Tibial nerve (tissue), 4 donors: ENCODE data around the gene RTN3. TPM values are rescaled to one million over a fixed set of nuclear protein-coding genes. Genes with fewer than 3 reads are reported as not detected.

ENCODE experiments used
- DNase-seq, 2 donors: peaks; one replicate each; pipeline ENCODE4 v3.0.0-alpha.2; 2019; ENCODE audit warnings: low spot score in 2 of 2
- H3K27ac ChIP-seq, 4 donors: fragments of 200-600 bp; sonication (generic) in 3 of 4; one replicate each; pipeline ENCODE4 v1.5.1; 2017 to 2019; ENCODE audit warnings: mild to moderate bottlenecking in 1 of 4
- H3K27me3 ChIP-seq, 2 donors: fragments of 200-600 bp; sonication (generic) in 1 of 2; one replicate each; pipeline versions ENCODE4 v1.5.1 to v1.6.0; 2017 to 2019
- H3K36me3 ChIP-seq, 3 donors: fragments of 200-600 bp; sonication (generic); one replicate each; pipeline ENCODE4 v1.5.1; 2018 to 2019
- H3K4me1 ChIP-seq, 4 donors: fragments of 200-600 bp; sonication (generic) in 3 of 4; one replicate each; pipeline ENCODE4 v1.5.1; 2017 to 2019
- H3K4me3 ChIP-seq, 4 donors: fragments of 200-600 bp; sonication (generic) in 3 of 4; one replicate each; pipeline ENCODE4 v1.5.1; 2017 to 2019; ENCODE audit warnings: mild to moderate bottlenecking in 1 of 4, moderate library complexity in 1 of 4
- H3K9me3 ChIP-seq, 4 donors: fragments of 200-600 bp; sonication (generic) in 3 of 4; one replicate each; pipeline ENCODE4 v1.5.1; 2017 to 2019
- EP300 ChIP-seq, 2 donors: sonication (generic); formaldehyde crosslinking; IDR thresholded peaks; one replicate each; pipeline ENCODE4 v1.6.1; 2017; ENCODE audit warnings: antibody characterized with exemption in 2 of 2, mild to moderate bottlenecking in 1 of 2
- POLR2A ChIP-seq, 2 donors: fragments of 450-650 bp; IDR thresholded peaks; one replicate each; pipeline ENCODE4 v1.6.1; 2017; ENCODE audit warnings: antibody characterized with exemption in 2 of 2, mild to moderate bottlenecking in 2 of 2, moderate library complexity in 2 of 2
- WGBS, 2 donors: methylation state at CpG; one replicate each; pipeline ENCODE4 v1.1.5; 2018; 5-methylcytosine and 5-hydroxymethylcytosine counted together
- total RNA-seq, 4 donors: library from RNA; depleted of rRNA; stranded (reverse); fragments of >200 nt; gene quantifications; one replicate each; pipeline ENCODE4 v1.1.0, GENCODE V29; 2016
- TF ChIP-seq, protein P1 (sequence below), 5 experiments: fragments of 200-600 bp in 3 of 5; fragments of 450-650 bp in 2 of 5; sonication (generic) in 3 of 5; IDR thresholded peaks; one replicate each; pipeline ENCODE4 v1.5.1; 2016 to 2019; ENCODE audit warnings: antibody characterized with exemption in 5 of 5, mild to moderate bottlenecking in 3 of 5, moderate library complexity in 2 of 5

RTN3 gene
- total RNA-seq, 4 donors from 2014 or later, result 88.8 to 148 (median 116) TPM

DNA sequence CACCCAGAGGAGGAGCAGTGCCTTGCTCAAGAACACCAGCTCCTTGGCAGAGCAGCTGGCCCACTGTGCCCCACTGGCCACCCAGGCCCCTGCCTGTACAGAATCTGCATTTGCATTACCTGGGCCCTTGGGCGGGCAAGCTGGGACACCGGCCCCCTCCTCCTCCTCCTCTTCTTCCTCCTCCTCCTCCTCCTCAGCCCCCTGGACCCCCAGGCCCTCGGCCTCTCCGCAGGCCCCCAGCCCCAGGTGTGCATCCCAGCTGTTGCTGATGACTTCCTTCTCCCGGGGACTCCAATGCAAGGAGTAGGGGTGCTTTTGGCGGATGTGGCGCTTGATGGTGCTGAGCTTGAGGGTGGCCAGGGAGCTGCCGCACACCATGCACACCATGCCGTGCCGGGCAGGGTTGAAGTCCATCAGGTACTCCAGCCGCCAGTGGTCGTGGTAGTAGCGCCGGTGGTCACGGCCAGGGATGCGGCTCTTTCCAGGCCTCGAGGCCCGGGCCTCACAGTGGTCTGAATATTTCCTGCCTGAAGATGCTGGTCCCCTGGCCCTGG, 84.5 kb downstream of the RTN3 start:
- no peaks in the 10 kb centered on the region for H3K27me3 ChIP-seq
- no peaks in the 10 kb centered on the region for H3K9me3 ChIP-seq
- TF ChIP-seq POLR2A (IDR thresholded peaks at IDR 0.05), result no peak
- TF ChIP-seq, protein P1, sequence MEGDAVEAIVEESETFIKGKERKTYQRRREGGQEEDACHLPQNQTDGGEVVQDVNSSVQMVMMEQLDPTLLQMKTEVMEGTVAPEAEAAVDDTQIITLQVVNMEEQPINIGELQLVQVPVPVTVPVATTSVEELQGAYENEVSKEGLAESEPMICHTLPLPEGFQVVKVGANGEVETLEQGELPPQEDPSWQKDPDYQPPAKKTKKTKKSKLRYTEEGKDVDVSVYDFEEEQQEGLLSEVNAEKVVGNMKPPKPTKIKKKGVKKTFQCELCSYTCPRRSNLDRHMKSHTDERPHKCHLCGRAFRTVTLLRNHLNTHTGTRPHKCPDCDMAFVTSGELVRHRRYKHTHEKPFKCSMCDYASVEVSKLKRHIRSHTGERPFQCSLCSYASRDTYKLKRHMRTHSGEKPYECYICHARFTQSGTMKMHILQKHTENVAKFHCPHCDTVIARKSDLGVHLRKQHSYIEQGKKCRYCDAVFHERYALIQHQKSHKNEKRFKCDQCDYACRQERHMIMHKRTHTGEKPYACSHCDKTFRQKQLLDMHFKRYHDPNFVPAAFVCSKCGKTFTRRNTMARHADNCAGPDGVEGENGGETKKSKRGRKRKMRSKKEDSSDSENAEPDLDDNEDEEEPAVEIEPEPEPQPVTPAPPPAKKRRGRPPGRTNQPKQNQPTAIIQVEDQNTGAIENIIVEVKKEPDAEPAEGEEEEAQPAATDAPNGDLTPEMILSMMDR (IDR thresholded peaks at IDR 0.05), result no peak
- TF ChIP-seq EP300 (IDR thresholded peaks at IDR 0.05), result no peak
- WGBS, 2 donors, result 75 to 80% methylated on average over 13 to 18 of the region's 18 CpGs
- H3K4me3 ChIP-seq, result no peak overlapping the region
- no peak for DNase-seq
- H3K4me1 ChIP-seq, result peaks cover 0 to 70% (median 38%) of the 10 kb centered on the region in 4 donors
- H3K27ac ChIP-seq, result peak overlapping the region in 3 of 4 donors; percentile 82 to 95 (median 92)
- no peaks in the 10 kb centered on the region for H3K36me3 ChIP-seq

DNA sequence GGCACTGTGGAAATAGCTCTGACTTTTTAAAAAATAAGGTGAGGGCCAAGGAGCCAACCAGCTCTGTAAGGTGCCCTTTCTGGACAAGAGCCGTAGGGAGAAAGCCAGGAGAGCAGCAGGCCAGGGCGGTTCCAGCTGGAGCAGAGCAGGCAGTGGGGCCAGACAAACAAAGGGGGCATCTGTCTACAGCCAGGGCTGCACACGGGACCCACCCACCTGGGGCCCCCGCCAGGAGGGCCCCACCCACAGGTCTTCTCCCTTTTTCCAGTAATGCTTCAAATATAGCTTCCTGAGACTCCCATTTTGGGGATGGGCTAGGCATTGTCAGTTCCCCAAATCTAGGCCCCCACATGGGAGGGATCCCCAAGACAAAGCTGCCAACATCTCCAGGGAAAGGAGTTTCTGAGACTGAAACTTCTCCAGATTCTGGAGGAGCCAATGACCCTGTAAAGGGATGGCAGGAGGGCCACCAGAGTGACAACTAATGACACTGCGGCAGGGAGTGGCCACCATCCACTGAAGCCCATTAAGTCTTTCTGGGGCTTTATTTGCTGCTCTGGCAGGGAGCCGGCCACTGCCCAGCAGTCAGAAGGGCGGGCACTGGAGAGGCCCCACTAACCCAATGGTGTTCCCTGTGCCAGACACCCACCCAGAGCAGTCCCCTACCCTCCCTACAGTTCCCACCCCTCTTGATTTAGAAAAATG, 85.4 kb downstream of the RTN3 start:
- 36 to 39% methylated on average over 7 of the region's 7 CpGs for WGBS, 2 donors
- no peaks in the 10 kb centered on the region for H3K9me3 ChIP-seq
- TF ChIP-seq EP300 (IDR thresholded peaks at IDR 0.05), result no peak
- TF ChIP-seq, protein P1 (IDR thresholded peaks at IDR 0.05), result no peak
- TF ChIP-seq POLR2A (IDR thresholded peaks at IDR 0.05), result no peak
- H3K27me3 ChIP-seq, result no peaks in the 10 kb centered on the region
- no peak for DNase-seq
- H3K4me1 ChIP-seq, result peaks cover 0 to 69% (median 38%) of the 10 kb centered on the region in 4 donors
- peak overlapping the region in 3 of 4 donors; percentile 82 to 95 (median 92) for H3K27ac ChIP-seq
- H3K4me3 ChIP-seq, result peak overlapping the region in 3 of 4 donors; percentile 68 to 86 (median 84)
- H3K36me3 ChIP-seq, result no peaks in the 10 kb centered on the region

DNA sequence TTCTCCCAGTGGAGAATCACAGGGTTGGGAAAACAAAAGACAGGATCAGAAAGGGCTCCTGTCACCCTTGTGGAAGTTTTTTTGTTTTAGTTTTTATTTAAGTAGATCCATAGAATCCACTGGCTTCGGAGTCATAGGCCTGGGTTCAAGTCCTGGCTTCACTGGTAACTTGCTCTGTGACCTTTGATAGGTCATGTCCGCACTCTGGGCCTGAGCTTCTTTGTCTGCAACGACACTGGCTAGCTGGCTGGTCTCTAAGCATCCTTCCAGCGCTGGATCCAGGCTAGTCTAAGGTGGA, 85.9 kb downstream of the RTN3 start:
- DNase-seq, result no peak
- Histone ChIP-seq H3K27me3 (no peaks in the 10 kb centered on the region), H3K27ac (peak overlapping the region; percentile 65 to 95 (median 87)), H3K36me3 (no peaks in the 10 kb centered on the region), H3K9me3 (no peaks in the 10 kb centered on the region), H3K4me1 (peaks cover 0 to 64% (median 36%) of the 10 kb centered on the region in 4 donors), H3K4me3 (peak overlapping the region; percentile 57 to 86 (median 76))
- 7 to 17% methylated on average over 4 of the region's 4 CpGs for WGBS, 2 donors
- TF ChIP-seq EP300 (IDR thresholded peaks at IDR 0.05) (no peak), POLR2A (IDR thresholded peaks at IDR 0.05) (no peak)
- TF ChIP-seq, protein P1 (IDR thresholded peaks at IDR 0.05), result no peak

DNA sequence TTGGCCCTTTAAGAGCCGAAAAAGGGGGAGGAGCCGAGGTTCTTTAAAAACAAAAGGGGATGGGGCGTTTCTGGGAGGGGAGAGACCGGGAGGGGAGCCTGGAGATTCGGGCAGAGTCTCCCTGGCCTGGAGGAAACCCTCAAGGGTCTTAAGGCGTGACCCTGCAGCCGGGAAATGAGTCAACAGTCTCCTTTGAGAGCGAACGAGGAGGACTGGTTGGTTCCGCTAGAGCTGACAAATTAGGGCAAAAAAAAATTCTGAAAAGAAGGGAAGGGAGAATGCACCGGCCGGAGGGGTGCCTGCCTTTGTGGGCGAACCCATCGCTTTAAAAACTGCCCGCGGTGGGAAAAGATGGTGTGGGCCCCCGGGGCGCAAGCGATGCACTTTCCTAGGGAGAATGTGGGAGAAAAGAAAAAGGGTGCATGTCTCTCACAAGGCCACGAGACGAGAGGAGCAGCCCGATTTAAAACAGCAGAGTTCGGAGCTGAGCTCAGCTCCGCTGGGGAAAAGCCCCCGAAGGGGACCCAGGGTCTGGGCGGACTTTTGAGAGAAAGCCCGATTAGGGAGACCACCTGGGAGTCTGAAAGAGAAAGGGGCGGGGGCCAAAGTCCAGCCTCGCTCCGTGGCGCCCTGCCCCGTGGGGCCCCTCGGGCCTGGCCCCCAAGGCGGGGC, 86.4 kb downstream of the RTN3 start:
- 0% methylated on average over 32 to 34 of the region's 34 CpGs for WGBS, 2 donors

More for the DNA sequence above, 86.4 kb downstream of the RTN3 start:
- no peak for TF ChIP-seq POLR2A (IDR thresholded peaks at IDR 0.05)
- TF ChIP-seq, protein P1 (IDR thresholded peaks at IDR 0.05), result no peak
- peak in 1 of 2 donors; percentile 52 for TF ChIP-seq EP300 (IDR thresholded peaks at IDR 0.05)
- Histone ChIP-seq H3K27ac (peak overlapping the region; percentile 65 to 95 (median 87)), H3K27me3 (no peaks in the 10 kb centered on the region), H3K9me3 (no peaks in the 10 kb centered on the region), H3K36me3 (no peaks in the 10 kb centered on the region), H3K4me3 (peak overlapping the region; percentile 57 to 86 (median 76)), H3K4me1 (peaks cover 0 to 59% (median 34%) of the 10 kb centered on the region in 4 donors)
- peak; percentile 39 to 73 for DNase-seq
